ENCODE measurements around the gene INPP5D.

DNA sequence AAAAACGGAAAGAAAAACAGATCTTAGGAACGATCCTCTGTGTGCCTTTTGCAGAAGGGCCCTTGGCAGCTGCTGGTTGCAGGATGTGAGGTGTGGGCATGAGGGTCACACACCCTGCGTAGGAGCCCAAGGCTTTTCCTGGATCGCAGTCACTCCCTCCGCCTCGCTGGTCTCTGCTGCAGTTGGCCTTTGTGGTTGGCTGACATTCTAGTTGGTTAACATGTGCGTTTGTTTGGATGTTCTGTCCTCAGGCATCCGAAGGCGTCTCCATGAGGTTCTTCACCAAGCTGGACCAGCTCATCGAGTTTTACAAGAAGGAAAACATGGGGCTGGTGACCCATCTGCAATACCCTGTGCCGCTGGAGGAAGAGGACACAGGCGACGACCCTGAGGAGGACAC lies 61.7 kb downstream of the INPP5D start:
- no peak for TF ChIP-seq EZH2phosphoT487 (conservative IDR thresholded peaks at IDR 0.05; ENCODE audit: low read length)
- no peak for TF ChIP-seq CTCF (IDR thresholded peaks at IDR 0.05; ENCODE audit: insufficient read depth, low read length, poor library complexity, severe bottlenecking)

Data from SU-DHL-6 (cell line).